AML-193 (cell line): ENCODE data around the gene LPAR4.
"Not testable (repeated sequence)": the region's sequence is repeated elsewhere in the genome, so short reads cannot be mapped to it uniquely, and the experiment has no call there.

ENCODE experiments used
- DNase-seq, 2 experiments: peaks; one replicate each; lab custom pipeline; 2025; lab: John Stamatoyannopoulos, UW

LPAR4 gene, protein sequence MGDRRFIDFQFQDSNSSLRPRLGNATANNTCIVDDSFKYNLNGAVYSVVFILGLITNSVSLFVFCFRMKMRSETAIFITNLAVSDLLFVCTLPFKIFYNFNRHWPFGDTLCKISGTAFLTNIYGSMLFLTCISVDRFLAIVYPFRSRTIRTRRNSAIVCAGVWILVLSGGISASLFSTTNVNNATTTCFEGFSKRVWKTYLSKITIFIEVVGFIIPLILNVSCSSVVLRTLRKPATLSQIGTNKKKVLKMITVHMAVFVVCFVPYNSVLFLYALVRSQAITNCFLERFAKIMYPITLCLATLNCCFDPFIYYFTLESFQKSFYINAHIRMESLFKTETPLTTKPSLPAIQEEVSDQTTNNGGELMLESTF

DNA sequence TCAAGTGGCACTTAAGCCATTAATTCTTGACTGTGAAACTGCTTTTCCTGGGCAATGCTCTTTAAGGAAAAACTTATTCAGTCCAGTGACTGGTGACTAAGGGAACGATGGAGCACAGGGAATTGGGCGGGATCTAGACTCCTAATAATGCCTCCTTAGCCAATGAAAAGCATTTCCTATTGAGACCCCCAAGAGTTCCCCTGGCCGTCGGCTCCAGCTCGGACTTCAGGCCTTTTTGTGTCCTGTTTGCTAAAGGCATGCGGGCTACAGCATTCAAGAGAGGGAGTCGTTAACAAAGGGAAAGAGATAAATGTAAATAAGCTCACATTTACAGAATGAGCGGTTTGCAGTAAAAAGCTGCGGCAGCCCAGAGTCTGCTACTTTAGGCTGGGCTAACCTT is at the start of gene LPAR4:
Gene LPAR4, plus strand, starts transcription at position 232 of the 400 bp plus-strand sequence. CDS start 7,150 bp downstream, outside the sequence.
- DNase-seq: no peak

DNA sequence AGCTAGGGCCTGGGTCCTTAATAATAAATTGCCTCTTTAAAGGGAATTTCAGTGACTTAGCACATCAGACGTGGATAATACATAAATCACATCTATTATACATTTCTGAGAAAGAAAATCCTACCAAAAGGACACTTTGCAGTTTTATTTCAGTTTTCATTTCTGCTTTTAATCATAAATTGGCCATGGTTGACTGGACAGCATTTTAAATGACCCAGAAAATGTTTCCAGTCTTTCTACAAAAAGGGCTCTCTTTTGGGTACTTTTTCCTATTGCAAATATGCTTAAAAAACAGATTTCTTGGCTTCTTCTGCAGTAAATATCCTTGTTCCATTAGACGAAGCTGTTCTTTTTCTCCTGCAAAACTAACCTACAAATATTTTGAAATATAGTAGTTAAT is 41.4 kb upstream of the LPAR4 start:
- no peak for DNase-seq

DNA sequence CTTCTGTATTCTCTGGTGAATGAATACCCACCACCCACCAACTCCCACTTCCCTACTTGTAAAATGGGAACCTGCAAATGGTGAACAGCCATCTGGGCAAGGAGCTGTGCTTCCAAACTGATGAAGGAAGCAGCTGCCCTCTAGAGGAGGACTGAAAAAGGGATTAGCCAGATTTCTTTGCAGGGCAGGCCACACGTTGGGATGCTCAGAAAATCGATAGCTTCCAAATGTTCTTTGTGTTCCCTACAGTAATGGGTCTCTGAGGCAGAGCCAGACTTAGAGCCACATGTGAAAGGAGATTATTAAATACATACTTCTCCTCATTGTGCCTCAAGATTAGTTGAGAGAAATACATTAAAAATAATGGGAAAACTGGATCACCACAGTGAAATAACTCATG is 39.3 kb upstream of the LPAR4 start:
- DNase-seq: peak; percentile 10 to 35

DNA sequence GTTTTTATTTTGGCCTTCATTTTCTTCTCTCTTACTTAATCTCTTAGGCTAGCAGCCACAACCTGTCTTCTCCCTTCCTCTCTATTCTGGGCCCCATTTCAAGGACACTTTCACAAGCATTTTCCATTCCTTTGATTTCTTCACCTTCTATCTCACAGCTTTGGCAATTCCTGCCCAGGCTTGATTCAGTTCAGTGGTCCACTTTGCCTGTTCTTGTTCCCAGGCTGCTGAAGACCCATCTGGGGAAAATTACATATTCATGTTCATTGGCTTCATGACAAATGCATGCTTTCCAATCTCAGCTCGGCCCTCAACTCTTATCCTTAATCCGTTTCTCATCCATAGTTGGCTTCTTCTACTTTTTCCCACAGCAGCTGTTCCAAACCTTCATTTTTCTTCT is 38.7 kb upstream of the LPAR4 start:
- no peak for DNase-seq

DNA sequence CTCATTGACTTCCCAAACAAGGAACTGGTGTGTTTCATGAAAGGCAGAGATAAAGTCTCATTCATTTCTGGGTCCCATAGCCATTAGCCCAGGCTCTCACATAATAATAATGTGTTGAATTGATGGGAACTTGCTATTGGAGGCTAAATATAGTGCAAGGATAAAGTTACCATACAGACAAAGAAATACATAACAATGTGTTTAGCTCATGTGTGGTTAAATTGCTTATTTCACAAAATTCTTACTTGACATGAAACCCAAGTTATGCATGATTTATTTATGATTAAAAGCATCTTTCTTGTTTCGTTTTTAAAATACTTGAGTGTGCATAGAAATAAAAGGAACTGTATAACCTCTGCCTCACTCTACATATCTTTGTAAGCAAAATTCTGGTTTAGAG is 37.3 kb upstream of the LPAR4 start:
- DNase-seq: no peak

DNA sequence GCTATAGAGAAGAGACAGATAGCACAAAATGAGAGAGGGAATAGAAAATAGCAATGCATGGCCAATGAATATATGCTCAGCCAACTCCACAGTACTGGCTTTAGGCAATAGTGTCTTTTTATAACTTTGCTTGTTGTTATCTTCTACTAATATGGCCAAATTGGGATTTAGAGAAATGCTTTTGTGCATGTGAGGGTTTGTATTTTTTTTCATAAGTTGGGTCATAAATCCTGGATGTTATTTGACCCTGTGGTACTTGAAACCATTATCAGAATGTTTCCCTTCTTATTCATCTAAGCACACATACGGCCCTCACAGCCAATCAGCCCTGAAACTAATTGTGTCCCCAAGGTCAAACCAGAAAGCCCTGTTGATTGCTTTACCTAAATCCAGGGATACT is 35.2 kb upstream of the LPAR4 start:
- DNase-seq: no peak

DNA sequence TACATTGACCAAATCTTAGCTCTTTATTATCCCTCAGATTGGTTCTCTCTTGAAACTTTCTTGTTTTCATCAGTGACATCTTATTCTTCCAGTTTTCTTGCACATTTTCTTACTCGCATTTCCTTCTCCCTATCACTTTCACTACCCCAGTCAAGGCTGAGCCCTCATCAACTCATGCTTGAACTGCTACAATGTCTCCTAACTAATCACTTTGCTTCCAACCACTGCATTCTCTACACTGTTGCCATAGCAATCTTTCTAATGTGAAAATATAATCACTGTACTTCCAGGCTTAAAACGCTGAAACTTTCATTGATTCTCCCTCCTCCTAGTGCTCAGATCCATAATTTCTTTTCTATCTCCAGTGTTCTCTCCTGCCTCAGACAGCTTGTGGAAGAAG is 22.2 kb upstream of the LPAR4 start:
- no peak for DNase-seq

DNA sequence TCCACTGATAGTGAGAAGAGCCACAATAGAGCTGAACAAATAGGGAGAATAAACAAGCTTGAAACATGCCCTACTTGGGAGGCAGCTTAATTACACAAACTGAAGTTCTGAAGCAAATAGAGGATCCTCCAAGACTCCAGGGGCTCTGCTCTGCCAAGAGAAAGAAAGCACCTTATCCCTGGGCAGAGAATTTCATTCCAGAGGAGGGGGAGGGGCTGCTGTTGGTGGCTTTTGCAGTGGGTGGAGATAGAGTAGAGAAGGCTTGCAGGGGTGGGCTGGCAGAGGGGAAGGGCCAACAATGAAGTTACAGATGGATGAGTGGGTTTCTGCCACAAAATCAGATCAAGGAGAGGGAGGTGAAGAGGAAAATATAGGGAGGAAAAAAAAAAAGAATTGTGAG is 1.0 kb upstream of the LPAR4 start:
- DNase-seq: no peak

DNA sequence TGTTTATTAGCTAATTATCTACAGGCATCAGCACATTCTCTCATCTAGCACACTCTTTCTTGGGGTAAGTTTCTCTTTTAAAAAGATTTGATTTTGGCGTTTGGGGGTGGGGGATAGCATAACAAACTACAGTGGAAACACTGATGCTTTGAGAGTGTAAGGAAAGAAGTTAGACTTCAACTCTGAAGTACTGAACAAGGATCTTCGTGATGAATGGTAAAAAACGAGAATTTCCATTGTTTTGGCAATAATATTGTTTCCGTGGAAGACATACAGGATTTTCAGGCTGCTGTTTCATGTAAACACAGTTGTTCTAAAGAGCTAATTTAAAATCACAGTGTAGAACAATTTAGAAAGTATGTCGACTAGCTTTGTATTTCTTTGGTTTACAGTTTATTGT is 451 bp downstream of the LPAR4 start:
- DNase-seq: no peak

DNA sequence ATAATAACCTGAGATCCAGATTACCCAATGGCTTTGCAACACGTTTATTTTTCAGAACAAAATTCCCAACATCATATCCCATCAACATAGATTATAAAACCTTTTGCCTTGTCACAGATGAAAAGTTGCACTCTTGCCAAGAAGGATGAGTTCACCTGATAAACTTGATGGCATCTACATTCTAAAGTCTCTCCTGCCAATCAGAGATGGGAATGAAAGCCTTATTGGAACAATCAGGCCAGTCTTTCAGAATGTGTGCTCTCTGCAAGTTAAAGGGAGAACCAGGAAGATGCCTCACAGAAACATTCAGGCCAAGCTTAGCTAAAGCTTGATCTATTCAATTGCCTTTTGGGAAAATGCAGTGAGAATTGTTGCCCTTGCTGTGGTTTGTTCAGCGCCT is 1.3 kb downstream of the LPAR4 start:
- DNase-seq: no peak

DNA sequence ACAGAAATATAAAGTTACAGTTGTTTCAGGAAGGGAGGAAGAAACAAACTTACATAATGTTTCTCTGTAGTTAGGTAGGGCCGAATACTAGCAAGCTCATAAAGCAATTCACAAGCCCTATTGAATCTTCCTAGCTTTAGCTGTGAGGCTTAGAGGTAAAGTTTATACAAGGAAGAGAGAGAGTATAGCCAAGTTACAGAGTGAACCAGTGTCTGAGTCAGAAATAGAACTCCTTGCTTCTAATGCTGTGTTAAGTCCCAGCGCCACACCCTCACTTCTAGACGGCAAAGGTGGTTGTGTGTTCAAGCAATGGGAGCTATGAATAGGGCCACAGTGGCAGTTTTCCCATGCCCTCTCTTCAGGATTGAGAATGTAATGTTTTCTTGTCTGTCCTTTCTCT is 6.1 kb downstream of the LPAR4 start:
- no peak for DNase-seq

DNA sequence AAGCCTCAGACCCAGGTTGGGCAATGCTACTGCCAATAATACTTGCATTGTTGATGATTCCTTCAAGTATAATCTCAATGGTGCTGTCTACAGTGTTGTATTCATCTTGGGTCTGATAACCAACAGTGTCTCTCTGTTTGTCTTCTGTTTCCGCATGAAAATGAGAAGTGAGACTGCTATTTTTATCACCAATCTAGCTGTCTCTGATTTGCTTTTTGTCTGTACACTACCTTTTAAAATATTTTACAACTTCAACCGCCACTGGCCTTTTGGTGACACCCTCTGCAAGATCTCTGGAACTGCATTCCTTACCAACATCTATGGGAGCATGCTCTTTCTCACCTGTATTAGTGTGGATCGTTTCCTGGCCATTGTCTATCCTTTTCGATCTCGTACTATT is 7.4 kb downstream of the LPAR4 start:
- DNase-seq: no peak

DNA sequence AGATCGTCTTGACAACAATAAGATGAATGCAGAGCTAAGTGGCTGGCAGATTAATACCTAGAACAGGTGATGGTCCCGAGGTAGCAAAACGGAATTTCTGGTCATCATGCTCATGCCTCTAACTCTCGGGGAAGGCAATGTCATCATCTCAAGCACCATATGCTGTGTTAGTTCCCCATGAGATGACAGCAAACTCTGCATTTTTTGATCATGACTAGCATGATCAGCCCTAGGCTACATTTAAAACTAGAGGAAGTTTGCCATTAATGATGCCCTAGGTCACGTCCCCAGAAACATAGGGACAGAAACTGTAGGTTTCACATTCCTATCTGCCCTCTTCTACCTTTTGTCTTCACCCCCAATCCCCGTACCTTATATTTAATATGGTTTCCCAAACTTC is 11.6 kb downstream of the LPAR4 start:
- DNase-seq: no peak

DNA sequence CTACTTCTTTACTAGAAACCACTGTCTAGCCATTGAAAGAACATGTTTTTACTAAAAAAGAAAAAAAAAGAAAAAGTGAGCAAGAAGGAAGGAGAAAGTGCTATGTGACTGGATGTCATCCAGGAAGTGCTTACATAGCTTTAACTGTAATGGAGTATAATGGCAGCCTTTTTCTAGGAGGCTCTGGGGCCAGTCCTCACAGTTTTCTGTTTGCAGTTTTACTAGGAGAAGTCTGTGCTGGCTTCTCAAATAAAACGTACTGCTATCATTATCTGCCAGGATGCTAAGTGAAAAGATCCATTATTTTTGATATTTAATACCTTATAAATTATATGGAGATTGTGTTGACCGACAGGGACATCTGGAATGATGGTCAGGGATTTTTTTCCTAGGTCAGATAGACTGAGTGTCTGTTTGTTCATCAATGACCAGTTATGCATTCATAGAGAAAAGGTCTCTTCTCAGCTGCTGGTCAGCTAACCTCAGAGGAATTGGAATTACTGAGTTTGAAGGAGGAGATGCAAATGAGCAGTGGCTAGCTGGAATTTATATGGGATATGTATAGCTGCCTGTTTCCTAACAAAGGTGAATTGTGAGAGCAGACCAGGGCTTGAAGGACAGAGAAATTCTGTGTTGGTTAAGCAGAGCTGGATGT is 21.7 kb downstream of the LPAR4 start:
- no peak for DNase-seq

DNA sequence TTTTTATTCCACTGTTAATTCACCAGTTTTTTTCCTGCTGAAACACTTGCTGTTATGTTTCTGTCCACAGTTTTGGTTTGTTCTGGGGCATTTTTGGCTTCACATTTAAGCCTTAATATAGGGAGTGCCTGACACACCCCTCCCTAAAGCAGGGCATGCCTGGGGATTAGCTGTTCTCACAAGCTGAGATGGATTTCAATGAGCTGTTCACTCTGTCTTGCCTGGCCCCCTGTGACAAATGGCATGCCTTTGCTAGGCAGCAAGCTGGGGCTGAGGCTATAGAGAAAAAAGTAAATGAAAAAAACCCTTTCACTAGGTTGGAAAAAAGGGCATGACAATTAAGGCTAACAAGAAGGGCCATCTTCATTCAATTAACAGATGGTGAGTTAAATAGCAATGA is 22.4 kb downstream of the LPAR4 start:
- DNase-seq: no peak

DNA sequence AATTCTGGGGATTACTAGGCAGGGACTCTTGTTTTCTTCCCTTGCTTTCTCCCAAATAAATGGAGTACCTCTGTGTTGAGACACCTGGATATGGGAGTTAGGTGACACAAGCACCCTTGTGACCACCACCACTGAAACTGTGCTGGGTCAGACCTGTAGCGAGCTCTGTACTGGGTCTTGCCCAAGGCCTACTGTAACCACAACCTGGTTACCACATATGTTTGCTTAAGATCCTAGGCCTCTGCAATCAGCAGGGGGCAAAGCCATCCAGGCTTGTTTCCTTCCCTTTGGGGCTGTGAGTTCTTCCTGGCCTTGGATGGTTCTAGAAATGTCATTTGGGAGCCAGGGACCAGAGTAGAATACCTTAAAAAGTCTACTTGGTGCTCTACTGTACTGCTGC is 49.4 kb downstream of the LPAR4 start:
- peak; percentile 54 to 58 for DNase-seq

DNA sequence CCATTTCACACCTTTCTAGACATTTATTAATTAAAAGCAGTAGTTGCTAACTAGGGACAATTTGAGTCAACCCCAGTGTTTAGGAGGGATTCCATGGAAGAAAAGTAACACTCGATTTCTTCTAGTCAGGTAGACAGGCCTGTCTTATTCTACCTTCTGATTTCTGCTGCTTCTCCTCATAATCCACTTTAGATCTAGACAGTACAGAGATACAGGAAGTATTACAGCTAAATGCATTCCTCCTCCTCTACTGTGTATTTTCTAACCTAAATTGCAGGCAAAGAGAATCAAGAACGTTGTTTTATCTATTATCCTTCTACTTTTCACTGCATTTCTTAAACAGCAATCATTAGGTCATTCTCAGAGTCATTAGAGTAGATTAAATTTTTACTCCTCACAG is 52.6 kb downstream of the LPAR4 start:
- DNase-seq: no peak

DNA sequence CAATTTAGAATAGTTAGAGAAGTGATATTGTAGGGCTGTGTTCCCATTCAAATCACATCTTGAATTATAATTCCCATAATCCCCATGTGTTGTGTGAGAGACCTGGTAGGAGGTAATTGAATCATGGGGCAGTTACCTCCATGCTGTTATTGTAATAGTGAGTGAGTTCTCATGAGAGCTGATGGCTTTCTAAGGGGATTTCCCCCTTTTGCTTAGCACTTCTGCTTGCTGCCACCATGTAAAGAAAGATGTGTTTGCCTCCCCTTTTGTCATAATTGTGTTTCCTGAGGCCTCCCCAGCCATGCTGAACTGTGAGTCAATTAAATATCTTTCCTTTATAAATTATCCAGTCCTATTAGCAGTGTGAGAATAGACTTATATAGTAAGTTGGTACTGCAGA is 53.2 kb downstream of the LPAR4 start:
- no peak for DNase-seq

DNA sequence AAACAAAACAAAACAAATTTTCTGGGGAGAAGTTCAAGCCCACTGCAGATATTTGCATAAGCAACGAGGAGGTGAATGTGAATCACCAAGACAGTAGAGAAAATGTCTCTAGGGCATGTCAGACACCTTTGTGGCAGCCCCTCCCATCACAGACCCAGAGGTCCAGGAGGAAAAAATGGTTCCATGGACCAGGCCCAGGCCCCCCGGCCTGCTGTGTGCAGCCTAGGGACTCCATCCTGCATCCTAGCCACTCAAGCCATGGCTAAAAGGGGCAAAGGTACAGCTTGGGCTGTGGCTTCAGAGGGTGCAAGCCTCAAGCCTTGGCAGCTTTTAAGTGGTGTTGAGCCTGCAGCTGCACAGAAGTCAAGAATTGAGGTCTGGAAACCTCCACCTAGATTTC is 54.0 kb downstream of the LPAR4 start:
- no peak for DNase-seq

DNA sequence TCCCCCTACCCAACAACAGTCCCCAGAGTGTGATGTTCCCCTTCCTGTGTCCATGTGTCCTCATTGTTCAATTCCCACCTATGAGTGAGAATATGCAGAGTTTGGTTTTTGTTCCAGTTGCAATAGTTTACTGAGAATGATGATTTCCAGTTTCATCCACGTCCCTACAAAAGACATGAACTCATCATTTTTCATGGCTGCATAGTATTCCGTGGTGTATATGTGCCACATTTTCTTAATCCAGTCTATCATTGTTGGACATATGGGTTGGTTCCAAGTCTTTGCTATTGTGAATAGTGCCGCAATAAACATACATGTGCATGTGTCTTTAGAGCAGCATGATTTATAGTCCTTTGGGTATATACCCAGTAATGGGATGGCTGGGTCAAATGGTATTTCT is 55.0 kb downstream of the LPAR4 start:
- DNase-seq: not testable (repeated sequence)
